ENCODE measurements around the gene AKAP1. TPM values are rescaled to one million over a fixed set of nuclear protein-coding genes. Genes with fewer than 3 reads are reported as not detected.

Gene AKAP1
- total RNA-seq, 6 donors from 2014 or later, result 51.2 to 147 (median 79.4) TPM

DNA sequence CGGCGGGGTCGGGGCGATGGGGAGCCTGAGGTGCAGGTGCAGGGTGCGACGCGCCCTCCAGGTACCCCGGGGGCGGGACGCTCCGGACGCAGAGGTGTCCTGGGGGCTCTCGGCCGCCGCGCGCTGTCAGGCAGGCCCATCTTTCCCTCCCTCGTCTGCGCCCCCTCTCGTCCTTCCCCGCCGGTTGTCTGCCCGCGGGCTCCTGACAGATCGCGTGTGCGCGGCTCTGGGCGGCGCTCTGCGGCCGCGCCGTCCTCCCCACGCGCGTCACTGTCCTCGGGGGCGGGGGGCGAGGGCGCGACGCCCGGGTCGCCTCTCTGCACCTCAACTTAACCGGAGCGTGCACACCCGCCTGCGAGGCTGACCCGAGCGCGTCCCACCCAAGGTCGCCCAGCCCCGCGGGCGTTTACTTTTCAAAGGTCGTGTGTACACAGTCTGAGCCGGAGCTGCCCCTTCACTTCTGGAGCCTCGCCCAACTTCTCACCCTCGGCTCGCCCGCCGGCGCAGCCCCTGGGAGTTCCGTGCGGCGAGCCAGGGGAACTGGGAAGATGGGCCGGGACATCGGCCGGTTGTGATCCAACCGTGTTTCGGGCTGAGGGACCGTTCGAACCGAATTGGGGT, 512 bp downstream of the AKAP1 start:
- Histone ChIP-seq H3K36me3 (no peaks in the 10 kb centered on the region), H3K4me1 (peaks cover 3 to 48% (median 17%) of the 10 kb centered on the region in 4 donors), H3K27ac (peak overlapping the region; percentile 80 to 98 (median 94)), H3K27me3 (no peaks in the 10 kb centered on the region), H3K4me3 (peak overlapping the region; percentile 40 to 96 (median 93)), H3K9me3 (no peaks in the 10 kb centered on the region)
- peak; percentile 57 to 75 for ATAC-seq (ENCODE audit: low FRiP score in 2 of 2)
- TF ChIP-seq POLR2AphosphoS5 (IDR thresholded peaks at IDR 0.05) (peak in 1 of 2 donors; percentile 18), CTCF (IDR thresholded peaks at IDR 0.05) (no peak), POLR2A (IDR thresholded peaks at IDR 0.05) (peak in 1 of 4 donors; percentile 18)
- 0% methylated on average over 31 of the region's 75 CpGs; no CpG with 5 or more reads in 1 of the 2 donors for WGBS, 2 donors
- DNase-seq, result peak; percentile 74 to 92

- H3K4me1 ChIP-seq, result peaks cover 10 to 53% (median 24%) of the 10 kb centered on the region in 4 donors
- DNase-seq (peak; percentile 45 to 87), ATAC-seq (ENCODE audit: low FRiP score in 2 of 2) (peak in 1 of 2 donors; percentile 4)
These were observed 1.3 kb downstream of the AKAP1 start for GRCh38 chr17:57086069-57086930.

DNA sequence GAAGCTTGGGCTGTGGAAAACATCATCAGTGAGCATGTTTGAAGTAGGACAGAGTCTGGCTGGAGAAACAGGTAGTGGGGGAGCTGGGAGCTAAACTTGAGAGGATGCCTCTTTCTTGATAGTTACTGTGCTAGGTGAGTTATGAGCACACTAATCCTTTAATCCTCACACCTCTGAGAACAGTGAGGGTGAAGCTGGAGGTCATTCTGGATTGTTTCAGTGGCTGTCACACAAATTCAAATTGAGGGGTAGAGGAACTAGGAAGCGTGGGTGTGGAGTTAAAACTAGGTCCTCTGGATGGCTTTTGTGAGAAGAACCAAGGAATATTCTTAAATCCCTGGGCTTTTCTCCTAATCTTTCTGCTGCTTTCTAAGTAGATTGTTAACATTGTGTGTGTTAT, 3.3 kb downstream of the AKAP1 start:
- WGBS, 2 donors, result 89 to 90% methylated on average over 1 of the region's 1 CpG
- Histone ChIP-seq H3K4me3 (no peak overlapping the region), H3K9me3 (no peaks in the 10 kb centered on the region), H3K36me3 (no peaks in the 10 kb centered on the region), H3K27me3 (no peaks in the 10 kb centered on the region), H3K4me1 (peaks cover 16 to 57% (median 36%) of the 10 kb centered on the region in 4 donors), H3K27ac (no peak overlapping the region)
- TF ChIP-seq CTCF (IDR thresholded peaks at IDR 0.05), result no peak
- TF ChIP-seq EP300 (IDR thresholded peaks at IDR 0.05), result no peak
- TF ChIP-seq POLR2A (IDR thresholded peaks at IDR 0.05), result no peak
- no peak for TF ChIP-seq POLR2AphosphoS5 (IDR thresholded peaks at IDR 0.05)
- DNase-seq, result no peak
- no peak for ATAC-seq (ENCODE audit: low FRiP score in 2 of 2)

More at GRCh38 chr17:57086069-57086930, 1.3 kb downstream of the AKAP1 start:
- H3K36me3 ChIP-seq, result no peaks in the 10 kb centered on the region
- peak overlapping the region; percentile 40 to 96 (median 93) for H3K4me3 ChIP-seq
- peak overlapping the region; percentile 80 to 98 (median 94) for H3K27ac ChIP-seq
- H3K9me3 ChIP-seq, result no peaks in the 10 kb centered on the region
- TF ChIP-seq POLR2AphosphoS5 (IDR thresholded peaks at IDR 0.05) (no peak), EP300 (IDR thresholded peaks at IDR 0.05) (no peak), CTCF (IDR thresholded peaks at IDR 0.05) (no peak), POLR2A (IDR thresholded peaks at IDR 0.05) (no peak)
- no peaks in the 10 kb centered on the region for H3K27me3 ChIP-seq
- 1 to 2% methylated on average over 27 to 39 of the region's 45 CpGs for WGBS, 2 donors

DNA sequence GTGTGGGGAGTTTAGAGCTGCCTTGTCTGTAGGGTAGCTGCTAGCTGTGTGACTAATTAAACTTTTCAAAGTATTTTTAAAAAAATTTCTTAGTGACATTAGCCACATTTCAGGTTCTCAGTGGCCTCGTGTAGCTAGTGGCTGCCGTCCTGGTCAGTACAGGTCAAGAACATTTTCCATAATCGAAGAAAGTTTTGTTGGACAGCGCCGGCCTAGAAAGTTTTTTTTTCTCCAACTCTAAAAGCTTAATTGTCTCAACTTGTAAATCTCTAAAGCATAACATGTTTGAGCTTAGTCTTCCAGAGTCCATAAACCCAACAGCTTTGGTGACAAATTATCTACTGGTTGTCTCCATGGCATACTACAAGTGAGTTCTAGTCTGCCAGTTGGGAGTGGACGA, 4.3 kb downstream of the AKAP1 start:
- no peak for ATAC-seq (ENCODE audit: low FRiP score in 2 of 2)
- Histone ChIP-seq H3K4me1 (peaks cover 16 to 46% (median 32%) of the 10 kb centered on the region in 4 donors), H3K27me3 (no peaks in the 10 kb centered on the region), H3K36me3 (no peaks in the 10 kb centered on the region), H3K27ac (no peak overlapping the region), H3K4me3 (no peak overlapping the region), H3K9me3 (no peaks in the 10 kb centered on the region)
- TF ChIP-seq CTCF (IDR thresholded peaks at IDR 0.05), result no peak
- no peak for TF ChIP-seq POLR2AphosphoS5 (IDR thresholded peaks at IDR 0.05)
- no peak for TF ChIP-seq EP300 (IDR thresholded peaks at IDR 0.05)
- TF ChIP-seq POLR2A (IDR thresholded peaks at IDR 0.05), result no peak
- DNase-seq, result no peak
- 82 to 88% methylated on average over 6 of the region's 6 CpGs for WGBS, 2 donors

Data from upper lobe of left lung (tissue), 6 donors.